Ovary (tissue), 3 donors: ENCODE measurements around the gene CRKL.

ENCODE experiments used
- CTCF ChIP-seq, 3 donors: fragments of 450-650 bp in 2 of 3; fragments of 200-600 bp in 1 of 3; IDR thresholded peaks; one replicate each; pipeline versions ENCODE4 v1.5.1 to v1.8.0; 2016 to 2022; ENCODE audit warnings: antibody characterized with exemption in 3 of 3, mild to moderate bottlenecking in 1 of 3
- POLR2A ChIP-seq: fragments of 450-650 bp; IDR thresholded peaks from one replicate; pipeline ENCODE4 v1.6.1; 2017; ENCODE audit warnings: antibody characterized with exemption, mild to moderate bottlenecking, moderate library complexity
- donor health status: DM: no; HTN: no; CAD: no.

GRCh38 chr22:20993304-20994127, 76.3 kb downstream of the CRKL start:
- no peak for TF ChIP-seq POLR2A
- TF ChIP-seq CTCF (IDR thresholded peaks at IDR 0.05), result no peak
